Activated CD8-positive, alpha-beta memory T cell treated with anti-CD3 and anti-CD28 coated beads for 1 hour (primary cell): ENCODE results near the gene GSTCD.
A peak's percentile ranks its signal among the peaks of the same experiment; 100 is the strongest.
"Not testable (repeated sequence)": the region's sequence is repeated elsewhere in the genome, so short reads cannot be mapped to it uniquely, and the experiment has no call there.

Experiments used
- DNase-seq, 2 donors: peaks; one replicate each; pipeline ENCODE4 v3.0.0-alpha.2; 2020; ENCODE audit warnings: low read depth in 1 of 2; ENCODE audit errors: extremely low read depth in 1 of 2

GSTCD gene, protein sequence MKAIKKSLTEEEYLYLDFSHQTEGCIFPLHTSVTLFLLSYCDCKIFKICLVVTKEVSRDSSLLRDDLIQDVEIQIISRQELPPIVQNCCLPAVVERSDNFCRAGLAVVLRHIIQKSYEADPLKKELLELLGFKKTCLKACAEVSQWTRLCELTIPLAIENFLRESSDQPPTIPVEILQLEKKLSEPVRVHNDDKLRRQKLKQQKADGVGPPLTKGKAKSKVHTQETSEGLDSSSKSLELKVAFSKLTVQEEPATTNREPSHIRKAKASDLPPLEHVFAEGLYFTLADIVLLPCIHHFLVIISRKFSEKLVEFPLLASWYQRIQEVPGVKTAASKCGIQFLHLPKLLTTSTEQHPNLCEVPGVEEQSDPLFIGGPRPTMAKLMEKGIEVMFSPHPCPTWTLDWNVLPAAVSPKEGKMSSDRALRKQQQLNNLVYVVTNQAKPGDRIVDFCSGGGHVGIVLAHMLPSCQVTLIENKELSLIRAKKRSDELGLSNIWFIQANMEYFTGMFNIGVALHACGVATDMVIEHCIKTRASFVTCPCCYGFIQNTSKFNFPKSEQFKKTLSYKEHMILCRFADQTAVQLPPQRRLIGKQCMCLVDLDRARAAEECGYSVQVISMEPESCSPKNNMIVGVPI

GRCh38 chr4:105708181-105709080, at the start of gene GSTCD, which contains the start of gene INTS12:
Gene GSTCD (plus strand): TSS chr4:105708784. CDS start chr4:105717614, 8,830 bp downstream.
Gene INTS12 (minus strand): TSS chr4:105708689. CDS start chr4:105700005, 8,684 bp downstream.
- DNase-seq = peak; percentile 70 to 76

- DNase-seq = no peak
Observed at GRCh38 chr4:105659190-105659589, 49.4 kb upstream of the GSTCD start.

GRCh38 chr4:105661028-105661427, 47.6 kb upstream of the GSTCD start:
- no peak for DNase-seq

GRCh38 chr4:105662935-105663675, 45.5 kb upstream of the GSTCD start:
- no peak for DNase-seq

- DNase-seq = no peak
Observed at GRCh38 chr4:105666693-105667092, 41.9 kb upstream of the GSTCD start.

- no peak for DNase-seq
Observed at GRCh38 chr4:105670684-105671083, 37.9 kb upstream of the GSTCD start.

DNA sequence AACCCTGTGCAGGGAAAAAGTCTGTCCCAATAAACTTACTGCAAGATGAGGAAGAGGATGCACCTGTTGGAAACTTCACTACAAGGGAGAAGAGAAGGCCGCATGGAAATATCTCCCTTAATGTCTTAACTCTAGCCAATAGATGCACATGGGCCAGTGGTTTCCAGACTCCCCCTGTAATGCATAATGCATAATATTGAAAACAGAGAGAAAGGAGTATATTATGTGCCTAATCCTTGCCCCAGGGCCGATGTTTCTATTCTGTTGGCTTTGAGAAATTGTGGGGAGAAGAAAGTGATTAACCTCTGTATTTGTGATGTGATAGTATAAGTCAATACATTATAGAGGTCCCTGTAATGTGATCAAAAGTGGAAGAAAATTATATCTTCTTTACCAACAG, 37.3 kb upstream of the GSTCD start:
- DNase-seq = no peak

- DNase-seq = no peak
Observed at GRCh38 chr4:105674011-105674410, 34.6 kb upstream of the GSTCD start.

DNA sequence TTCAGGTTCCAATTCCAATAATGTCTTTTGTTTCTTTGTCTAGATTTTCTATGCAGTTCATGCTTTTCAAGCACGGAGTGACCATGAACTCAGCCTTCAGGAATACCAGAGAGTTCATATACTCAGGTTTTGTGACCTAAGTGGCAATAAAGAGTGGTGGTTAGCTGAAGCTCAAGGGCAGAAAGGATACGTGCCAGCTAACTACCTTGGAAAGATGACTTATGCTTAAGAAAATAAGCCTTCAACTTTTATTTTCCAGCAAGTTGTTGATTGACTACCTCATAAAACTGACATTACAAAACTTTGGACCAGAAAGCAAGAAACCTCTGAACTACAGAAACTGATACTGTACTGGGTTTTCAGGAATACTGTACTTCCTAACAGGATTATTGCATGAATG, 30.9 kb upstream of the GSTCD start:
- DNase-seq = no peak

DNA sequence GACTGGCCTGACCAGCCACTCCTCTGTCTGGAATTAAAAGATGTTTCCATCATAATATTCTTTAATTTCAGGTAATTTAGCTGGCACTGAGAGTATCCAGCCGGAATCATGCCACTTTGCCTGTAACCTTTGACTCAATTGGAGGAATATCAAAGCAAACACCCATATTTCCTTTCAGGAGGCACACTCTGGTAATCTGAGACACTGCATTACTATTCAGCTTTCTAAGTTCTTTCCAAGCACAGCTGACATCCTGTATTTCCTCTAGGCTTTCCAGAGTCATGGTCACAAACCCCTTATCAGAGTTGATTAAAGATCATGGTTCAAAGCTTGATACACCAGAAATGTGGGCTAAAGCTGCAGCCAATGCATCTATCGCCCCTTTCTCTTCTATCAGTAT, 29.4 kb upstream of the GSTCD start:
- no peak for DNase-seq

DNA sequence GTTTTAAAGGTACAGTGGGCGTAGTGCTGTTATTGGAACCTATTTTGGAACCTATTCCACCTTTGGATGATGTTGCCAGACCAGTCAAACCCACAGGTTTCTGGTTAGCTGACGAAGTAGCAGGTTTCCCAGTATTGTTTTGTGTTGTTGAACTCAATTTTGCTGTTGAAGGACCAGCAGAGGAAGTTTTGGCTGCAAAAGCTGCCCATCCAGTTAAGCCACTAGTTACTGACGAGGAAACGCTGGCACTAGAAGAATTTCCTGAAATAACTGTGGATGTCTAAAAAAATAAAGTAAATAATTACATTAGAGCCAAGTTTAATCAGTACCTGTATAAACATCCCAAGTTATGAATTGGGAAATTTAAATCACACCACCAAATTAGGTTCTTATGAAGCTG, 25.5 kb upstream of the GSTCD start:
- no peak for DNase-seq

DNA sequence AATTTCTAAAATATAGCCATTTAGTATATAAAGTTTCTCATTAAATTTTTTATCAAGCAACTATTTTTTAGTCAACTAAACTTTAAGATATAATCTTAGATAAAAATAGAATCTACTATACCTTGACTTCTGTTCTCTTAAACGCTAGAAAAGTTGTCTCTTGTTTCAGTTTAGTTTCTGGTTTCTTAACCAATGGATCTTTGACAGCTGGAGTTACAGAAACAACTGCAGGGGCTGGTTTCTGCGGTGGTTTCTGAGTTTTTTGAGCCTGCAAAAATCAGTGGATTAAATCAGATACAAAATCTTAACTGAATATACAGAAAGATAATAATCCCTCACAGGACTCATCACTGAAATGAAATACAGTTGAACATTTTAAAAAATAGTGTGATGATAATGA, 22.0 kb upstream of the GSTCD start:
- no peak for DNase-seq

DNA sequence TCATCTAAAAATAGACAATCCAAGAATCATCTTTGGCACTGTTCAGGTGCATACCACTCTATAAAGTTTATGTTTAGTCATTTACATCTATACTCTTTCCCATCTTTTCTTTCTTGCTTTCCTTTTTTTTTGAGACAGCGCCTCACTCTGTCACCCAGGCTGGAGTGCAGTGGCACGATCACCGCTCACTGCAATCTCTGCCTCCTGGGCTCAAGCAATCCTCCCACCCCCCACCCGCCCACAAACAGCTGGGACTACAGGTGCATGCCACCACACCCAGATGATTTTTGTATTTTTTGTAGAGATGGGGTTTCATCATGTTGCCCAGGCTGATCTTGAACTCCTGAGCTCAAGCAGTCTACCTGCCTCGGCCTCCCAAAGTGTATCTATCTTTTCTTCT, 13.8 kb upstream of the GSTCD start:
- not testable (repeated sequence) for DNase-seq

DNA sequence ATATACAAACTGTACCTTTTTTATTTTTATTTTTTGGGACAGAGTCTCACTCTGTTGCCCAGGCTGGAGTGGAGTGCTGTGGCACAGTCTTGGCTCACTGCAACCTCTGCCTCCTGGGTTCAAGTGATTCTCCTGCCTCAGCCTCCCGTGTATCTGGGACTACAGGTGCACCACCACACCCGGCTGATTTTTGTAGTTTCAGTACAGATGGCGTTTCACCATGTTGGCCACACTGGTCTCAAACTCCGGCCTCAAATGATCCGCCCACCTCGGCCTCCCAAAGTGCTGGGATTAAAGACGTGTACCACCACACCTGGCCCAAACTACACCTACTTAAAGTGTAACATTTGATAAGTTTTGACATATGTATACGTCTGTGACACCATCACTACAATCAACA, 12.8 kb upstream of the GSTCD start:
- not testable (repeated sequence) for DNase-seq

DNA sequence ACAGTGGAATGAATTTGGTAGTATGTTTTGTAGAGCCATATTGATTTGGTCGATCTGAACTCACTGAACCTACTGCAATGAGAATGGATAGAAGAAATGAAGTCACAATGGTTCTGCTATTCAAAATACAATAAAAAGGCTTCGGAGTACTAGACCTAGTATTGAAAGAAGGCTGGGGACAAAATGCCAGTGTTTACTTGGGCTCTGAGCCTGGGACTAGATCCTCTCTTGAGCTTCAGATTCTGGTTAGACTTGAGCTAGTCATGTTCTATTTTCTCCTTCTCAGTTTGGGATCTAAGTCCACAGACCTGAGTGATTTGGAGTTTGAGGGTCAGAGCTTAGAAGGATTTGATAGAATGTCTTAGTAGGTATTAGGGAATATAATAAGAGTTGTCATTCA, 10.0 kb upstream of the GSTCD start:
- no peak for DNase-seq

GRCh38 chr4:105707782-105708180, 803 bp upstream of the GSTCD start:
- no peak for DNase-seq

GRCh38 chr4:105709081-105709450, 482 bp downstream of the GSTCD start:
- DNase-seq = no peak

- DNase-seq = no peak
Observed at GRCh38 chr4:105710012-105710600, 1.5 kb downstream of the GSTCD start.

DNA sequence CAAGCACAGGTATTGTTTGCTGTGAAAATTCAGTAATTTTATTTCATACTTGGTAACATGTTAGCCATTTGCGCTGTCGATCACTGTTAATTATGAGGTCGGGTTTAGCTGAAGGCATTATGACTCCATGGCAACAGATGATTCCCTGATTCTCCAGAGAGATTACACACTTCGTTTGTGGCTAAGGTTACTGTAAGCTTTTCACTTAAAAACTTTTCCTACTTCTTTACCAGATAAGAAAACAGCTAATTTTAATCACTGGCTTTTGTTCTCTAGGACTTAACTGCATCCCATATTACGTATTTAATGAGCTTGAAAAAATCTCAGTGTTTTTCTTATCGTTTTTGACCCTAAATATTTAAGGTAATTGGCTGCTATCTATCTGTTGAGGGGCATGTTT, 2.1 kb downstream of the GSTCD start:
- DNase-seq = no peak

DNA sequence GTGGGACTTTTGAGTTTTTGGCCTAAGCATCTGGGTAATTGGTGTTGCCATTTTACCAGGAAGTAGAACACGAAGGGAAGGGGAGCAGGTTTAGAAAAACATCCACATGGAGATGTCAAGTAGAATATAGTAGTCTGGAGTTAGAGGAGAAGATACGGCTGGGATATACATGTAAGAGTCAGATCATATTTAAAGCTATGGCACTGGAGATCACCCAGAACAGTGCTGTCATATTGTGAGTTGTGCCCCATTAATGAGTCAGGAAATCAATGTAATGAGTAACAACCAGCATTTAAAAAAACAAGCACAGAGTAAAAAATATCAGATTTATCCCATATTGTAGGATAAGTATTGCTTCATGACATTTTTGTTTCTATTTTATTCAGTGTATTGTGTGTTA, 4.2 kb downstream of the GSTCD start:
- DNase-seq = no peak
